ENCODE data around the gene VPS26C. TPM values are rescaled to one million over a fixed set of nuclear protein-coding genes. Genes with fewer than 3 reads are reported as not detected.

VPS26C gene
- total RNA-seq, 1 experiment from 2014 or later: 43.2 TPM

DNA sequence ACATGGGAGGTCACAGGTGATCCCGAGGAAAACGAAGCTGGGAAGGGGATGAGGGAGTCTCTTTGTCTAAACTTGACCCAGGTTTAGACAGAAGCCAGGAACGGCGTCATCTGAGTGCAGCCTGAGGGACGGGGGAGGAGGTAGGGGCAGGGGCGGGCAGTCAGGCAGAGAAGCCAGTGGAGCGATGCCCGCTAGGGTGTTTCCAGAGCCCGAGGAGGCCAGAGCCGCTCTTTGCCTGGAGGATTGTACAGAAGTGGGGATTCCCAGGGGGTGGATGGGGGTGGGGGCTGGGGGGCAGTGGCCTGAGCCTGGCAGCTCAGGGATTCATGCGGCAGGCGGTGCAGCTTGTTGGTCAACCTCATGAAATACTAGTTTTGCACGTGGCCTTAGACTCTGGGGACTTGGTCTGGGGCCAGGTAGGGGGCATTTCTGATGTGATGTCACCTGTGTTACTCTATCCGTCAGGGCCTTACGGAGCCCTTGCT is 58.4 kb downstream of the VPS26C start:
- Histone ChIP-seq H2AFZ (ENCODE audit: low read length) (peak overlapping the region; percentile 14; the same call in 1 of the 2 replicates), H3K9ac (ENCODE audit: low read length) (peak overlapping the region; percentile 56), H3K36me3 (ENCODE audit: insufficient read depth, low read length) (peaks cover 6% of the 10 kb centered on the region), H3K9me2 (replicated peaks; ENCODE audit: insufficient read depth, low read length) (no peaks in the 10 kb centered on the region), H3K79me2 (ENCODE audit: low read length) (no peaks in the 10 kb centered on the region), H3K4me1 (ENCODE audit: low read length) (peaks cover 46% of the 10 kb centered on the region), H3K4me2 (ENCODE audit: low read depth, low read length, poor library complexity, severe bottlenecking) (peak overlapping the region; percentile 67), H3K27ac (ENCODE audit: low read length) (peak overlapping the region; percentile 63), H3K9me3 (ENCODE audit: low read length) (0 out of 2 replicates have a peak, but pooled peaks cover 3% of the 10 kb centered on the region), H3K27me3 (ENCODE audit: low read length) (no peaks in the 10 kb centered on the region), H3K4me3 (ENCODE audit: low read length) (peak overlapping the region; percentile 56), H4K20me1 (ENCODE audit: insufficient read depth, low read depth, low read length) (no peaks in the 10 kb centered on the region)
- DNase-seq: peak; percentile 74

DNA sequence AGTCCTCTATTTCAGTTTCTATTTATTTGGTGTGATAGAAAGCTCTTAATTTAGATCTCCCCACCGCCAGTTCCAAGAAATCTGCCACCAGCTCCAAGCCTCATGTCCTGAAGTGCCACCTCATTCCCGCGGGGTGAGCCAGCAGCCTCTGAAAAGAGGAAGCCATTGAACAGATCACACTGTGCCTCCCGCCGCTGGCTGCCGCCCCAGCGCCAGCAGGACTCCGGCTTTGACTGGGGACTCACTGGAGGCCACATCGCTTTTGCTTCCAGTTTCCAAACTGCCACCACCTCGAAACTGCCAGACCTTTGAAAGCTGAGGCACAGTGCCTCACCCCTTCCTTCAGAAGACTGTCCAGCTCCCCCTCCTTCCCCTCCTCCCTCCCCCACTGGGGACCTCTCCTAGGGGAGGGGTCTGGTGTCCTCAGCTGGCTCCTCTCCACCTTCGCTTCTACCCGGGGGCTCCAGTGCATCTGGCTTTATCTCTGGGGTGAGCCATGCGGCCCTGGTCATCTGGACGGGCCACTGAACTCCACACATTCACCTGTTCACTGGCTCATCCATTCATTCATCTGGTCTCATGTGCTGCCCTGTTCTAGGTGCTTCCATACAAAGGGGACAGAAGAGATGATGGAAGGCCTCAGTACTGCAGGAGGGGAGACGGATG is 58.9 kb downstream of the VPS26C start:
- Histone ChIP-seq H2AFZ (ENCODE audit: low read length) (peak overlapping the region; percentile 14; the same call in 1 of the 2 replicates), H3K4me2 (ENCODE audit: low read depth, low read length, poor library complexity, severe bottlenecking) (peak overlapping the region; percentile 67), H3K36me3 (ENCODE audit: insufficient read depth, low read length) (peaks cover 6% of the 10 kb centered on the region), H3K79me2 (ENCODE audit: low read length) (no peaks in the 10 kb centered on the region), H3K4me3 (ENCODE audit: low read length) (peak overlapping the region; percentile 56), H3K9ac (ENCODE audit: low read length) (peak overlapping the region; percentile 56), H3K9me3 (ENCODE audit: low read length) (0 out of 2 replicates have a peak, but pooled peaks cover 3% of the 10 kb centered on the region), H3K4me1 (ENCODE audit: low read length) (peaks cover 46% of the 10 kb centered on the region), H3K27me3 (ENCODE audit: low read length) (no peaks in the 10 kb centered on the region), H3K9me2 (replicated peaks; ENCODE audit: insufficient read depth, low read length) (no peaks in the 10 kb centered on the region), H4K20me1 (ENCODE audit: insufficient read depth, low read depth, low read length) (no peaks in the 10 kb centered on the region), H3K27ac (ENCODE audit: low read length) (peak overlapping the region; percentile 63)
- peak; percentile 81 for DNase-seq

DNA sequence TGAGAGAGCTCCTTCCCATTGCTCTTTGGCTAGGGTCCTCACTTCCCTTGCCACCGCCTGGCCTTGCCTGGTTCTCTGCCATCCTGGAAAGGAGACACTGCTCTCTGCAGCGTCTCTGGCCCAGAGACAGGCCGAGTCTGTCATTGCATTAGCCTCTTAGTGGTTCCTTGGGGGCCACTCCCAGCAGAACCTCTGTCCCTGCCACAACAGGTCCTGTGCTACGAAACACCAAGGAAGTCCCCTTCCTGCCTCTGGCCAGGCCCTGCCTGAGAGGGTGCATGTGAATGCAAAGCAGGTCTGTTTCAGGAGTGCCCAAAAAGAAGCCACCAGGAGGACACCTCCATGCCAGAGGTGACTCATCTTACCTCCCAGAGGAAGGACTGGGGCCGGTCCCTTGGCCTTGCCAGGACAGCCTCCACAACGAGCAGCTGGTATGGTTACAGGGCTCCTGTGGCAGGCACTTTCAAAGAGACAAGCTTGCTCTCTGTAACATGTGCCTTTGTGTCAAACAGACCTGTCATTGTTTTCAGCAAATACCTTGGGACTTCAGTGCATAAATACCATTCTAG is 59.6 kb downstream of the VPS26C start:
- Histone ChIP-seq H3K4me2 (ENCODE audit: low read depth, low read length, poor library complexity, severe bottlenecking) (peak overlapping the region; percentile 67), H3K9me3 (ENCODE audit: low read length) (0 out of 2 replicates have a peak, but pooled peaks cover 3% of the 10 kb centered on the region), H3K4me1 (ENCODE audit: low read length) (peaks cover 46% of the 10 kb centered on the region), H3K9me2 (replicated peaks; ENCODE audit: insufficient read depth, low read length) (no peaks in the 10 kb centered on the region), H3K79me2 (ENCODE audit: low read length) (no peaks in the 10 kb centered on the region), H3K9ac (ENCODE audit: low read length) (peak overlapping the region; percentile 56), H2AFZ (ENCODE audit: low read length) (no peak overlapping the region), H3K36me3 (ENCODE audit: insufficient read depth, low read length) (peaks cover 6% of the 10 kb centered on the region), H3K27ac (ENCODE audit: low read length) (peak overlapping the region; percentile 63), H3K4me3 (ENCODE audit: low read length) (peak overlapping the region; percentile 56; the same call in 1 of the 2 replicates), H3K27me3 (ENCODE audit: low read length) (no peaks in the 10 kb centered on the region), H4K20me1 (ENCODE audit: insufficient read depth, low read depth, low read length) (no peaks in the 10 kb centered on the region)
- DNase-seq: peak; percentile 58

DNA sequence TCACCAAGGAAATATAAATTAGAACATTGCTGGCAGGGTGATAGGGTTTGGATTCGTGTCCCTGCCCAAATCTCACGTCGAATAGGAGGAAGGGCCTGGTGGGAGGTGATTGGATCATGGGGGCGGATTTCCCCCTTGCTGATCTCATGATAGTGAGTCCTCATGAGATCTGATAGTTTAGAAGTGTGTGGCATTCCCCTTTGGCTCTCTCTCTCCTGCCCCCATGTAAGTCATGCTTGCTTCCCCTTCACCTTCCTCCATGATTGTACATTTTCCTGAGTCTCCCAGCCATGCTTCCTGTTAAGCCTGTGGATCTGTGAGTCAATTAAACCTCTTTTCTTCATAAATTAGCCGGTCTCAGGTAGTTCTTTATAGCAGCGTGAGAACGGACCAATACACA is 60.6 kb downstream of the VPS26C start:
- no peak overlapping the region for H2AFZ ChIP-seq (ENCODE audit: low read length)

DNA sequence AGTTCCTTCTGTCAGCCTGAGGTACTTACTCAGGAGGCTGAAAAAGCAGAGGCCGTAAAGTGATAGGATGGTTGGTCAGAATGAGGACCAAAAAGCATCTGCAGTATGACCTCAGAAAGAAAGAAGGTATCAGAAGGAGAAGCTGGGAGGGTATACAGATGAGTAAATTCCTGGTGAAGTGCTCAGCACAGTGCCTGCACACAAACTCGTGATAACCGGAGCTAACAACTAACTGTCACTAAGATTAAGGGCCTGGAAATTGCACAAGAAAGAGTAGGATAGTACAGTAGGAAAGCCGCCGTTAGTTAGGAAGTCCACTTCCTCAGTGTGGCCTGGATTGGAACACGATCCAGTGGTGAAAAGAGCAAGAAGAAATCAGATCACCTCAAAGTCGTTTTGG is 62.6 kb downstream of the VPS26C start:
- no peak overlapping the region for H3K4me3 ChIP-seq (ENCODE audit: low read length)
- peaks cover 21% of the 10 kb centered on the region; the same call in 1 of the 2 replicates for H3K36me3 ChIP-seq (ENCODE audit: insufficient read depth, low read length)

More for the DNA sequence above, 60.6 kb downstream of the VPS26C start:
- no peak for DNase-seq
- Histone ChIP-seq H3K36me3 (ENCODE audit: insufficient read depth, low read length) (peaks cover 14% of the 10 kb centered on the region), H3K79me2 (ENCODE audit: low read length) (no peaks in the 10 kb centered on the region), H3K4me3 (ENCODE audit: low read length) (no peak overlapping the region), H3K9me2 (replicated peaks; ENCODE audit: insufficient read depth, low read length) (no peaks in the 10 kb centered on the region), H3K27me3 (ENCODE audit: low read length) (no peaks in the 10 kb centered on the region), H3K9ac (ENCODE audit: low read length) (no peak overlapping the region), H3K4me2 (ENCODE audit: low read depth, low read length, poor library complexity, severe bottlenecking) (peak overlapping the region; percentile 67), H3K4me1 (ENCODE audit: low read length) (peaks cover 46% of the 10 kb centered on the region), H3K9me3 (ENCODE audit: low read length) (0 out of 2 replicates have a peak, but pooled peaks cover 3% of the 10 kb centered on the region), H3K27ac (ENCODE audit: low read length) (peak overlapping the region; percentile 63; the same call in 1 of the 2 replicates), H4K20me1 (ENCODE audit: insufficient read depth, low read depth, low read length) (no peaks in the 10 kb centered on the region)

DNA sequence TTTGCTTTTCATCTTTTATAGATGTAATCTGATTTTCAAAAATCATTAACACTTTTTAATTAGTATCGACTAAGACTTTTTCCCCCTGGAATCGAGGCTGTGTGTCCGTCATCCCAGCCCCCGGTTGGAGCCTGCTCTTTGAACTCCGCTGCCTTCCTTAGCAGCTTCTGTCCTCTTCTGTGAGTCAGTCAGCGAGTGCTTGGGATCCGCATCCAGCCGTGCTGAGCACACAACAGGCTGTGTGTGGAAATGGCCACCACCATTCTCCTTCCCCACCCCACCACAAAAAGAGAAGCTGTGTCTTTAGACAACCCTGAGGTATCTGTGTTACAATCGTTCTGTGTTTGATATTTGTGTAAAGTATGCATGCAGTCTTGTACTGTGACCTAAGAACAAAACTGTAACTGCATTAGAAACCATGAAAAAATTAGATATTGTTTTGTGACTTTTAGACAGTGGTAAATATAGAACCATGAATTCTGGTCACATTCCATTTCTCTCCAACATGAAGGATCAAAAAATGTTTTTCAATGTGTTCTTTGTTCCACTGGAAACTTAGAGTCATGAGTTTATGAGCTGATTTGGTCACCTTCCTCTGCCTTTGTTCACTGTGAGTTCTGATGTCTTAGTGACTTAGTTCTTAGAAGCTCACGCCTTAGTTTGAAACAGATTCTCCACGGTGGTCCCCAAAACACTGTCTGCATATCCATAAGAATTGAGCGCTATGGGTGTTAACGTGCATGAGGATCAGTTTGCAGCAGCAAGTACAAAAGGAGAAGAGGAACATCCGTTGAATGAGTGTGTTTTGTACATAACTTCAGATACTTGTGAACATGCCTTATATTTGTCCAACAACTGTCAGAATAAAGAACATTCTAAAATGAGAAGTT is 64.7 kb downstream of the VPS26C start:
- Histone ChIP-seq H3K9me3 (ENCODE audit: low read length) (no peaks in the 10 kb centered on the region), H3K4me2 (ENCODE audit: low read depth, low read length, poor library complexity, severe bottlenecking) (no peak overlapping the region), H3K9ac (ENCODE audit: low read length) (no peak overlapping the region), H3K36me3 (ENCODE audit: insufficient read depth, low read length) (peaks cover 21% of the 10 kb centered on the region; the same call in 1 of the 2 replicates), H3K9me2 (replicated peaks; ENCODE audit: insufficient read depth, low read length) (no peaks in the 10 kb centered on the region), H3K27me3 (ENCODE audit: low read length) (no peaks in the 10 kb centered on the region), H3K4me1 (ENCODE audit: low read length) (peaks cover 17% of the 10 kb centered on the region), H3K4me3 (ENCODE audit: low read length) (no peak overlapping the region), H3K79me2 (ENCODE audit: low read length) (no peaks in the 10 kb centered on the region), H3K27ac (ENCODE audit: low read length) (no peak overlapping the region), H2AFZ (ENCODE audit: low read length) (no peak overlapping the region), H4K20me1 (ENCODE audit: insufficient read depth, low read depth, low read length) (no peaks in the 10 kb centered on the region)
- no peak for DNase-seq

More for the DNA sequence above, 62.6 kb downstream of the VPS26C start:
- Histone ChIP-seq H3K4me2 (ENCODE audit: low read depth, low read length, poor library complexity, severe bottlenecking) (no peak overlapping the region), H3K79me2 (ENCODE audit: low read length) (no peaks in the 10 kb centered on the region), H3K4me1 (ENCODE audit: low read length) (peaks cover 38% of the 10 kb centered on the region), H4K20me1 (ENCODE audit: insufficient read depth, low read depth, low read length) (no peaks in the 10 kb centered on the region), H3K27ac (ENCODE audit: low read length) (no peak overlapping the region), H2AFZ (ENCODE audit: low read length) (no peak overlapping the region), H3K9ac (ENCODE audit: low read length) (no peak overlapping the region), H3K9me2 (replicated peaks; ENCODE audit: insufficient read depth, low read length) (no peaks in the 10 kb centered on the region), H3K9me3 (ENCODE audit: low read length) (no peaks in the 10 kb centered on the region), H3K27me3 (ENCODE audit: low read length) (no peaks in the 10 kb centered on the region)
- DNase-seq: no peak

DNA sequence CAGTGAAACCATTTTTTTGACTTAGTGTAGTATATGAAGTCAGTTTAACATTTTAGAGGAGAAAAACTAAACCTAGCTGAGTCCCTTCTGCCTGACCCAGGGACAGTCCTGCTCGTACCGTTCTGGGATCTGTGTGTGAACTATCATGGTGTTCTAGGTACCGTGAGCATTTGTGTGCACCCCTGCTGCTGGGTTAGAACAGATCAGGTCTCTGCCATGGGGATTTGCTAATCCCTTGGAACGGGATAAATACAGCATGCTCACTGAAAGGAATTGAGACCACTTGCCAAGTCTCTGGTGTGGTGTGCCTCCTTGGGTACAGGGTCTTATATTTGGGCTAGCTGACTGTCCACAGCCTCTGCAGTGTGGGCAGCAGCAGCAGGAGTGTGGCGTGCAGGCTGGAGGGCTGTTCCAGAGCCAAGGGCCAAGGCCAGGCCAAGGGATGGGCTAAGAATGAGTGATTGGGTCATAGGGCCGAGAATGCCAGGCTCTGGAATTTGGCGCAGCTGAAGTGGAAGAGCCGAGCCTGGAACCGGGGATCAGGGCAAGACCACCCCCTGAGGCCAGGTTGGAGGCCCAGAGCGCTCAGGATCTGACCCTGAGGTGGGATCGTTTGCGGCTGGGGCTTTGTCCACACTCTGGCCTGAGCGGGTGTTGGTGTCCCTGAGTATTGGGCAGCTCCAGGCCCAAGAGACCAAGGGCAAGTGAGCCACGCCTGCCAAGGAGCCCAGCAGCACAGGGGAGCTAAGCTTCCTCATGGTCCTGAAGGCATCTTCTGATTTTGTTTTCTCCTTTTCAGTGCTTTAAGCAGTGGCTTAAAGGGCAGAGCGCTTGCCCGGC is 66.3 kb downstream of the VPS26C start:
- no peaks in the 10 kb centered on the region for H4K20me1 ChIP-seq (ENCODE audit: insufficient read depth, low read depth, low read length)
- no peak overlapping the region for H2AFZ ChIP-seq (ENCODE audit: low read length)
- H3K4me2 ChIP-seq (ENCODE audit: low read depth, low read length, poor library complexity, severe bottlenecking): no peak overlapping the region
- H3K9me3 ChIP-seq (ENCODE audit: low read length): no peaks in the 10 kb centered on the region
- no peaks in the 10 kb centered on the region for H3K79me2 ChIP-seq (ENCODE audit: low read length)
- peaks cover 21% of the 10 kb centered on the region; the same call in 1 of the 2 replicates for H3K36me3 ChIP-seq (ENCODE audit: insufficient read depth, low read length)
- H3K9ac ChIP-seq (ENCODE audit: low read length): no peak overlapping the region
- no peak overlapping the region for H3K27ac ChIP-seq (ENCODE audit: low read length)
- H3K27me3 ChIP-seq (ENCODE audit: low read length): no peaks in the 10 kb centered on the region
- no peak for DNase-seq
- H3K9me2 ChIP-seq (replicated peaks; ENCODE audit: insufficient read depth, low read length): no peaks in the 10 kb centered on the region
- peaks cover 1% of the 10 kb centered on the region for H3K4me1 ChIP-seq (ENCODE audit: low read length)
- H3K4me3 ChIP-seq (ENCODE audit: low read length): no peak overlapping the region
